Activated B cell treated with CpG ODN at 0.5 μM for 24 hours (primary cell): Measurements from ENCODE around the gene FERMT1. TPM values are rescaled to one million over a fixed set of nuclear protein-coding genes. Genes with fewer than 3 reads are reported as not detected.

Experiments
- ATAC-seq: fragments of 200-7000 bp; cut with Tn5 transposase; one replicate; pipeline ENCODE4 v1.10.0; 2021; ENCODE audit warnings: low read depth, mild to moderate bottlenecking, moderate library complexity
- CTCF ChIA-PET: fragments of 350-600 bp; sonication (Branson Sonifier 250); formaldehyde crosslinking; loops from one replicate; lab custom pipeline; 2021; ENCODE audit warnings: antibody characterized with exemption; lab: Charles Lee
- POLR2A ChIA-PET: fragments of 350-600 bp; sonication (Branson Sonifier 250); formaldehyde crosslinking; loops from one replicate; lab custom pipeline; 2021; ENCODE audit warnings: antibody characterized with exemption; lab: Charles Lee
- DNase-seq: peaks from one replicate; pipeline ENCODE4 v3.0.0; 2022
- H3K27ac Mint-ChIP-seq: one replicate; pipeline ENCODE4 v1.8.0; 2020; ENCODE audit warnings: mixed read lengths
- H3K27me3 Mint-ChIP-seq: one replicate; pipeline ENCODE4 v1.8.0; 2021; ENCODE audit warnings: mixed read lengths
- H3K36me3 Mint-ChIP-seq: one replicate; pipeline ENCODE4 v1.8.0; 2021; ENCODE audit warnings: low read depth, mixed read lengths
- H3K4me1 Mint-ChIP-seq: one replicate; pipeline ENCODE4 v1.8.0; 2021; ENCODE audit warnings: mixed read lengths
- H3K4me3 Mint-ChIP-seq: one replicate; pipeline ENCODE4 v1.8.0; 2020; ENCODE audit warnings: mild to moderate bottlenecking, mixed read lengths
- H3K9me3 Mint-ChIP-seq: one replicate; pipeline ENCODE4 v1.8.0; 2020; ENCODE audit warnings: mixed read lengths
- CTCF ChIP-seq: fragments of 200-600 bp; IDR thresholded peaks from one replicate; pipeline ENCODE4 v1.8.0; 2022; ENCODE audit warnings: antibody characterized with exemption, mild to moderate bottlenecking
- intact Hi-C: fragments of 100-400 bp; cut with micrococcal nuclease; formaldehyde crosslinking; loops from one replicate; pipeline ENCODE4 v1.15.1; 2024
- total RNA-seq: library from RNA; stranded (reverse); gene quantifications from 2 replicates; pipeline ENCODE4 v1.2.3, GENCODE V29; 2022

FERMT1 gene
- total RNA-seq, 1 donor from 2014 or later: not detected

DNA sequence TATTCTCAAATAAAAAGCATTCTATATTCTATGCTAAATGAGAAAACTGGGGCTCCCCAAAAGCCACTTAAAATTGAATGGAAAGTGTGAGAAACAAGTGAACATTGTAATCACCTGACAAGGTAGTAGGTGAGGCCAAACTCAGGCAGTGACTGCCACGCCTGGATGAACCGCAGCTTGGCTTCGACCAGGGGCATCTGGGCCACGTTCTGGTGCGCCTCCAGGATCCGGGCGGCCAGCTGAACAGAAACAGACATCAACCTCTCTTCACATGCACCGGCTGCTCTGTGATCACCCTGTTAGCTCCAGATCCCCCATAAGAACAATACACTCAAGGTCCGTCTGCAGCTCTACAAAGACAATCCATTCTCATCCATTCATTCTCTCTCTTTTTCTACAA, 38.9 kb downstream of the FERMT1 start:
- no peak for TF ChIP-seq CTCF
- no peak for ATAC-seq
- ChIA-PET CTCF (no interaction called here), POLR2A (no interaction called here)
- Mint-ChIP-seq H3K27ac (no peak overlapping the region), H3K36me3 (no peaks in the 10 kb centered on the region), H3K27me3 (peaks cover 4% of the 10 kb centered on the region), H3K9me3 (peaks cover 3% of the 10 kb centered on the region), H3K4me1 (no peaks in the 10 kb centered on the region), H3K4me3 (no peak overlapping the region)
- intact Hi-C loops: no loop called here
- DNase-seq: no peak

- Mint-ChIP-seq H3K4me3 (no peak overlapping the region), H3K36me3 (no peaks in the 10 kb centered on the region), H3K4me1 (no peaks in the 10 kb centered on the region), H3K9me3 (no peaks in the 10 kb centered on the region), H3K27ac (no peak overlapping the region), H3K27me3 (no peaks in the 10 kb centered on the region)
- no peak for DNase-seq
- intact Hi-C loops: no loop called here
- TF ChIP-seq CTCF: no peak
- POLR2A ChIA-PET: no interaction called here
- CTCF ChIA-PET: interaction anchor here (1.3 kb wide), 1 partner anchor 552 kb away, joined by 3 read pairs; no protein-coding TSS in a partner anchor
- ATAC-seq: no peak
Measured at GRCh38 chr20:6081236-6081635, 41.6 kb downstream of the FERMT1 start.

DNA sequence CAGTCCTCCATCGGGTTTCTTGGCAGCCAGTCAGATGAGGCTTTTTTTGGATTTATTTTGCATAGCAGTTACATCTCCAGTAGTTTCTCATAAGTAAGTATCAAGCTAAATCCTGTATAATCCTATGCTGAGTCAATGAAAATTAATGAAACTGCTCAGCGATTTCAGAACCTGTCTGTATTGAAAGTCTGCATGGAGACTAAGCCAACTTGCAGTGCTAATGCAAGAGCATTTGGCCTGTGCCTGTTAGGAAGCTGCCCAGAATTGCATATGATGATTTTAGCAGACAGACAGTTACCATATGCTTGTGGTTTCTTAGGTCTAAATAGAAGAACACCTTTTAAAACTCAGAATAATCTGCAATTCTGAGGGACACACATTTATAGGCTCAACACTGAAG, 43.8 kb downstream of the FERMT1 start:
- ATAC-seq (no peak), DNase-seq (no peak)
- no peaks in the 10 kb centered on the region for H3K4me1 Mint-ChIP-seq
- POLR2A ChIA-PET: no interaction called here
- H3K27me3 Mint-ChIP-seq: no peaks in the 10 kb centered on the region
- TF ChIP-seq CTCF: no peak
- no peaks in the 10 kb centered on the region for H3K36me3 Mint-ChIP-seq
- no peaks in the 10 kb centered on the region for H3K9me3 Mint-ChIP-seq
- H3K27ac Mint-ChIP-seq: no peak overlapping the region
- CTCF ChIA-PET: interaction anchor here (0.8 to 9.1 kb wide), 2 partner anchors 550 to 555 kb away, joined by 3 to 85 read pairs; no protein-coding TSS in a partner anchor
- no peak overlapping the region for H3K4me3 Mint-ChIP-seq
- intact Hi-C loops: loop anchor here (5.0 kb wide), 1 partner anchor 292 kb away; no protein-coding TSS in a partner anchor

DNA sequence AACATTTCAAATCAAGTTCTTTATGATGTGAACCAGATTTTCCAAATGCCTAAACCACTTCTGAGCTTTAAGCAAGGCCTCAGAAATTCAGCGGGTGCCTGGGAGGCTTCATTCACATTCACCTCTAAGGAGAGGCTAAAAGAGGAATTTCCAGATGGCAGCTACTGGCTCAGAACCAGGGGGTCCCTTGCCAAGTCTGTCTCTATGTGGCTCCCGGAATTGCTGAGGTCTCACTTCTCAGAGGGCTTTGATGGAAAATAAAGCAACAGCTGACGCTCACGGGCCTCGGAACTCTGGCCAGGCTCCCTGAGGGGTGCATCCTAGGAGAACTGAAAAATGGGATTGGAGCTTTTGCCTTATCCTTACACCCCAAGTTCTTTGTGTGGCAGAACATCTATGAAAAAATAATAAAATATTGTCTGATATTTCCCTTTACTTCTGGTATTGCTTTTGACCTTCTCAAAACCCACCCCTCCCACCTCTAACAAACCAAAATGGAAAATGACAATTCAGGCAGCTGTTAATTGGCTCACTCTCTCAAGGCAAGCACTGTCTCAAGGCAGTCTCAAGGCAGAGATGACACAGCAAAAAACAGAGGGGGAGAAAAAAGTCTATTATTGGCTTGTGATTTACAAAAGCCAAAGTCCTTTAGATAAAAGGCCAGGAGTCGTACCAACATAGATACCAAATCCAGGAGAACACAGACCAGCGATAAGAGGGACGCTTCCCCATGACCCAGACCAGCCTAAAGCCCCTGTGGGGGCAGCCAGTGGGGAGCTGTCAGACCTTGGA, 47.2 kb downstream of the FERMT1 start:
- H3K4me3 Mint-ChIP-seq: no peak overlapping the region
- ChIA-PET CTCF (interaction anchor here (9.1 kb wide), 1 partner anchor 546 kb away, joined by 85 read pairs; no protein-coding TSS in a partner anchor), POLR2A (no interaction called here)
- no peak for TF ChIP-seq CTCF
- H3K4me1 Mint-ChIP-seq: no peaks in the 10 kb centered on the region
- no peak for ATAC-seq
- no peak overlapping the region for H3K27ac Mint-ChIP-seq
- no peaks in the 10 kb centered on the region for H3K36me3 Mint-ChIP-seq
- no peaks in the 10 kb centered on the region for H3K27me3 Mint-ChIP-seq
- H3K9me3 Mint-ChIP-seq: no peaks in the 10 kb centered on the region
- DNase-seq: no peak
- intact Hi-C loops: loop anchor here (5.0 kb wide), 1 partner anchor 288 kb away; no protein-coding TSS in a partner anchor

DNA sequence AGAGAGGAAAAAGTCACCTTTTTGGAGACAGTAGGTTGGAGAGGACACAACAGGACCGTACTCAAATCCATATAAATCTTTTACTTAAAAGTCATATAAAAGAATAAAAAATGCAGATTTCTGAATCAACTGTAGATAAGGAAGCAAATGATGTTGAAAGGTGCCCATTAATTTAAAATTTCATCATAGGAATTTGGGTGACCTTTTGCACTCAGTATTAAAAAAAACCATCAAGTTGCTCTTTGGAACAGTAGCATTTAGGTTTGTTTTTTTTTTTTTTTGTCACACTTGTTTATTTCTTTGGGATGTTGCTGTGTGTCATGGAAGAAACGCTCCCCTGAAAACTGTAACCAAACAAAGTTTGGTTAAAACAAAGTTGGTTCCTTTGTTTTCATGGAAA, 48.0 kb downstream of the FERMT1 start:
- CTCF ChIA-PET: interaction anchor here (1.4 to 9.1 kb wide), 2 partner anchors 542 to 546 kb away, joined by 3 to 85 read pairs; no protein-coding TSS in a partner anchor
- H3K36me3 Mint-ChIP-seq: no peaks in the 10 kb centered on the region
- H3K4me1 Mint-ChIP-seq: no peaks in the 10 kb centered on the region
- no peak overlapping the region for H3K4me3 Mint-ChIP-seq
- no peak for ATAC-seq
- TF ChIP-seq CTCF: no peak
- H3K27me3 Mint-ChIP-seq: peaks cover under 1% of the 10 kb centered on the region
- intact Hi-C loops: loop anchor here (5.0 kb wide), 1 partner anchor 287 kb away; no protein-coding TSS in a partner anchor
- no peaks in the 10 kb centered on the region for H3K9me3 Mint-ChIP-seq
- H3K27ac Mint-ChIP-seq: no peak overlapping the region
- DNase-seq: no peak
- POLR2A ChIA-PET: no interaction called here
